H1 (cell line): ENCODE measurements around the gene BLTP2. TPM values are rescaled to one million over a fixed set of nuclear protein-coding genes. Genes with fewer than 3 reads are reported as not detected.
A peak's percentile ranks its signal among the peaks of the same experiment; 100 is the strongest.

Source experiments
- CBX8 ChIP-seq: fragments of 300-800, 300-1000 bp; sonication (generic); IDR thresholded peaks from 2 replicates; pipeline ENCODE4 v1.7.1; 2016; ENCODE audit warnings: low read depth, low read length, borderline replicate concordance
- CREB1 ChIP-seq: IDR thresholded peaks from 2 replicates; pipeline ENCODE4 v1.6.1; 2012; ENCODE audit warnings: inconsistent platforms
- CTBP2 ChIP-seq: IDR thresholded peaks from 2 replicates; pipeline ENCODE4 v1.7.0; 2011; ENCODE audit warnings: borderline replicate concordance, mild to moderate bottlenecking, moderate library complexity, mixed read lengths, low read length; ENCODE audit not compliant: insufficient read depth, insufficient read length
- EGR1 ChIP-seq: IDR thresholded peaks from 2 replicates; pipeline ENCODE4 v1.6.1; 2011; ENCODE audit warnings: low read depth, low read length, borderline replicate concordance
- EP300 ChIP-seq, 2 experiments: IDR thresholded peaks; 1 replicate in 1 of 2; 2 replicates in 1 of 2; pipeline ENCODE4 v1.6.1; 2011 to 2012; ENCODE audit warnings: low read depth in 2 of 2, low read length in 2 of 2, mild to moderate bottlenecking in 2 of 2, borderline replicate concordance in 1 of 2, inconsistent platforms in 1 of 2, moderate library complexity in 1 of 2
- KDM4A ChIP-seq: IDR thresholded peaks from one replicate; pipeline ENCODE4 v1.7.1; 2012; ENCODE audit warnings: low read depth, mild to moderate bottlenecking, moderate library complexity, low read length, inconsistent platforms; ENCODE audit not compliant: severe bottlenecking
- POLR2A ChIP-seq, 2 experiments: IDR thresholded peaks; 1 replicate in 1 of 2; 2 replicates in 1 of 2; pipeline ENCODE4 v1.6.1; 2011; ENCODE audit warnings: low read depth in 2 of 2, low read length in 2 of 2, mild to moderate bottlenecking in 2 of 2; ENCODE audit errors: control extremely low read depth in 1 of 2
- POU5F1 ChIP-seq: IDR thresholded peaks from 2 replicates; pipeline ENCODE4 v1.6.1; 2011; ENCODE audit warnings: low read depth, mild to moderate bottlenecking, low read length, moderate library complexity
- RXRA ChIP-seq: IDR thresholded peaks from 2 replicates; pipeline ENCODE4 v1.6.1; 2011; ENCODE audit warnings: low read depth, mild to moderate bottlenecking, low read length, moderate library complexity; ENCODE audit not compliant: insufficient read depth
- SAP30 ChIP-seq: fragments of 300-600 bp; sonication (generic); IDR thresholded peaks from 2 replicates; pipeline ENCODE4 v1.7.1; 2012; ENCODE audit warnings: low read length, moderate library complexity, mild to moderate bottlenecking, inconsistent platforms; ENCODE audit not compliant: insufficient read depth, insufficient replicate concordance
- SP1 ChIP-seq: IDR thresholded peaks from 2 replicates; pipeline ENCODE4 v1.6.1; 2011; ENCODE audit warnings: low read depth, low read length
- SUZ12 ChIP-seq: fragments of 200-600 bp; sonication (generic); IDR thresholded peaks from 2 replicates; pipeline ENCODE4 v1.6.1; 2012; ENCODE audit warnings: mild to moderate bottlenecking, inconsistent platforms, low read length, moderate library complexity, mixed read lengths
- TAF7 ChIP-seq: optimal IDR thresholded peaks from 2 replicates; pipeline ENCODE3; 2011; ENCODE audit warnings: low read depth, mild to moderate bottlenecking, inconsistent platforms, low read length, moderate library complexity, borderline replicate concordance
- TCF12 ChIP-seq: IDR thresholded peaks from 2 replicates; pipeline ENCODE4 v1.6.1; 2011; ENCODE audit warnings: low read depth, mild to moderate bottlenecking, low read length
- polyA plus RNA-seq, 7 experiments: library from polyadenylated mRNA; depleted of rRNA in 3 of 7; stranded (reverse) in 5 of 7; unstranded in 2 of 7; fragments of >200 nt in 5 of 7; fragments of 200-250 nt in 2 of 7; gene quantifications; 1 replicate in 5 of 7; 2 replicates in 1 of 7; 4 replicates in 1 of 7; pipeline versions ENCODE4 v1.2.1 to v1.2.3, GENCODE V29; 2011 to 2013; ENCODE audit warnings: missing spikeins in 2 of 7, mixed read lengths in 2 of 7
- total RNA-seq: library from RNA; stranded (reverse); fragmentation: NEBNext Ultra II Directional; extraction: Animal tissue kit (Norgen Biotek cat#: 25700); gene quantifications from 2 replicates; pipeline ENCODE4 v1.2.1, GENCODE V29; 2021
- TF ChIP-seq, protein P1 (sequence below): IDR thresholded peaks from 2 replicates; pipeline ENCODE4 v1.6.1; 2012; ENCODE audit warnings: inconsistent platforms
- TF ChIP-seq, protein P2 (sequence below): IDR thresholded peaks from 2 replicates; pipeline ENCODE4 v1.6.1; 2012; ENCODE audit warnings: low read length, inconsistent platforms

Gene BLTP2
- total and polyA plus RNA-seq, 2 of the 8 experiments (the other 6 are each of a cell fraction or from before 2014, with no cell fraction given): 80.9 to 140 TPM

DNA sequence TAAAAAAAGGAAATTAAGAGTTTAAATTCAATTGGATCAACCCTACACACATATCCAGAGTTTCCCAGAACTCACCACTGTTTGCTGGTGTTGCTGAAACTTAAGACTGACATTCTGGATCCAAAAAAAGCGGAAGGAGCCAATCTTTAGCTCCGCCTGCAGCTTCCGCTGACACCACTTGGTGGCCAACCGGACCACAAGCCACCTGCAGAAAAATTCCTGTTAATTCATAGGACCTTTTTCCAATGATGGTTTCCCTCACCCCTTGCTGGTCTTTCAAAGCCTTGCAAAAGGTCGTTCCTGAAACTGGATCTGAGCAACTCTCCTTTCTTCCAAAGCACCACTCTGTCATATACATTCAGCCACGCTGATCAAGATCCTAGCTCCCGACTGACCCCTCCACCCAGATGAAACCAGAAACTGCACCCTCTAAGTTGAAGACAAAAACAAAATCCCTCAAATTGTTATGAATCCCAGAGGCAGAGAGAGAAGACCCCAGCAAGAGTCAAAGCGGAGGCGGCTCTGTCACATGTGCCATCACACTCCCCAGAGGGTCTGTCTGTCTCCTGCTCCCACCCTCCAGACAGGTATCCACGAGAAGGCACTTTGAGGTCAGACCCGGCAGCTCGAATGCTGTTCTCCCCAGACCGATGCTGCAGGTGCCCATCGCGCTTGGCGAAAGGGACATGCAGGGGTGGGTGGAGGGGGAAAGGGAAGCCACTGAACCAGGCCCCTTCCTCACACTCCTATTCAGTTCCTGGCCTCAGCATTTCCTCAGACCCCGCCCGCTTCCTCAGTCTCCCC, 773 bp downstream of the BLTP2 start (continued):
- TF ChIP-seq, protein P1, sequence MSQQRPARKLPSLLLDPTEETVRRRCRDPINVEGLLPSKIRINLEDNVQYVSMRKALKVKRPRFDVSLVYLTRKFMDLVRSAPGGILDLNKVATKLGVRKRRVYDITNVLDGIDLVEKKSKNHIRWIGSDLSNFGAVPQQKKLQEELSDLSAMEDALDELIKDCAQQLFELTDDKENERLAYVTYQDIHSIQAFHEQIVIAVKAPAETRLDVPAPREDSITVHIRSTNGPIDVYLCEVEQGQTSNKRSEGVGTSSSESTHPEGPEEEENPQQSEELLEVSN: no peak
- TF ChIP-seq SAP30 (no peak), CTBP2 (no peak), RXRA (no peak), KDM4A (peak; percentile 53), SP1 (no peak), EGR1 (no peak), EP300 (IDR thresholded peaks at IDR 0.05; ENCODE audit: borderline replicate concordance in 1 of 2, low read depth in 2 of 2, low read length in 2 of 2) (no peak), POU5F1 (no peak), SUZ12 (no peak), TAF7 (no peak), TCF12 (no peak), CBX8 (no peak), POLR2A (IDR thresholded peaks at IDR 0.05; ENCODE audit: control extremely low read depth in 1 of 2, low read depth in 2 of 2, low read length in 2 of 2) (no peak), CREB1 (no peak)
- TF ChIP-seq, protein P2, sequence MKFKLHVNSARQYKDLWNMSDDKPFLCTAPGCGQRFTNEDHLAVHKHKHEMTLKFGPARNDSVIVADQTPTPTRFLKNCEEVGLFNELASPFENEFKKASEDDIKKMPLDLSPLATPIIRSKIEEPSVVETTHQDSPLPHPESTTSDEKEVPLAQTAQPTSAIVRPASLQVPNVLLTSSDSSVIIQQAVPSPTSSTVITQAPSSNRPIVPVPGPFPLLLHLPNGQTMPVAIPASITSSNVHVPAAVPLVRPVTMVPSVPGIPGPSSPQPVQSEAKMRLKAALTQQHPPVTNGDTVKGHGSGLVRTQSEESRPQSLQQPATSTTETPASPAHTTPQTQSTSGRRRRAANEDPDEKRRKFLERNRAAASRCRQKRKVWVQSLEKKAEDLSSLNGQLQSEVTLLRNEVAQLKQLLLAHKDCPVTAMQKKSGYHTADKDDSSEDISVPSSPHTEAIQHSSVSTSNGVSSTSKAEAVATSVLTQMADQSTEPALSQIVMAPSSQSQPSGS: no peak
